Choroid plexus epithelial cell (primary cell): ENCODE results near the gene FPR2.
A peak's percentile ranks its signal among the peaks of the same experiment; 100 is the strongest.

Experiments
- DNase-seq: peaks from one replicate; pipeline ENCODE4 v3.0.0-alpha.2; 2010; ENCODE audit warnings: low read depth
- H3K4me3 ChIP-seq: 2 replicates; pipeline ENCODE4 v1.5.1; 2011; ENCODE audit warnings: low read depth, mild to moderate bottlenecking, control low read depth, low read length, moderate library complexity
- CTCF ChIP-seq: conservative IDR thresholded peaks from 2 replicates; pipeline ENCODE4 v1.5.1; 2011; ENCODE audit warnings: low read depth, mild to moderate bottlenecking, control low read depth, inconsistent platforms, low read length, moderate library complexity

FPR2 gene

GRCh38 chr19:51807111-51807701, 46.2 kb downstream of the FPR2 start:
- no peak for TF ChIP-seq CTCF
- DNase-seq, result peak; percentile 91
- no peak overlapping the region for H3K4me3 ChIP-seq

GRCh38 chr19:51807925-51808324, 46.9 kb downstream of the FPR2 start:
- no peak overlapping the region for H3K4me3 ChIP-seq

GRCh38 chr19:51808333-51808986, 47.5 kb downstream of the FPR2 start:
- DNase-seq, result peak; percentile 86
- TF ChIP-seq CTCF, result peak; percentile 44
- H3K4me3 ChIP-seq, result no peak overlapping the region

More at GRCh38 chr19:51807925-51808324, 46.9 kb downstream of the FPR2 start:
- no peak for DNase-seq
- TF ChIP-seq CTCF, result no peak

- peak; percentile 41 for DNase-seq
- no peak for TF ChIP-seq CTCF
- no peak overlapping the region for H3K4me3 ChIP-seq
Measured at GRCh38 chr19:51809787-51810186, 48.8 kb downstream of the FPR2 start.

- TF ChIP-seq CTCF, result peak; percentile 19
- peak; percentile 32 for DNase-seq
- H3K4me3 ChIP-seq, result no peak overlapping the region
Measured at GRCh38 chr19:51810223-51810622, 49.2 kb downstream of the FPR2 start.

- no peak overlapping the region for H3K4me3 ChIP-seq
- no peak for TF ChIP-seq CTCF
- no peak for DNase-seq
Measured at GRCh38 chr19:51811344-51811743, 50.4 kb downstream of the FPR2 start.

- no peak for DNase-seq
- no peak for TF ChIP-seq CTCF
- no peak overlapping the region for H3K4me3 ChIP-seq
Measured at GRCh38 chr19:51815043-51815442, 54.1 kb downstream of the FPR2 start.
